ENCODE measurements around the gene CACNB4.
"Not testable (repeated sequence)": the region's sequence is repeated elsewhere in the genome, so short reads cannot be mapped to it uniquely, and the experiment has no call there.

CACNB4 gene

GRCh38 chr2:151933266-151933804, 165.5 kb downstream of the CACNB4 start:
- FAIRE-seq, result no peak

- no peak for FAIRE-seq
These were observed 167.1 kb downstream of the CACNB4 start for GRCh38 chr2:151931756-151932155.

DNA sequence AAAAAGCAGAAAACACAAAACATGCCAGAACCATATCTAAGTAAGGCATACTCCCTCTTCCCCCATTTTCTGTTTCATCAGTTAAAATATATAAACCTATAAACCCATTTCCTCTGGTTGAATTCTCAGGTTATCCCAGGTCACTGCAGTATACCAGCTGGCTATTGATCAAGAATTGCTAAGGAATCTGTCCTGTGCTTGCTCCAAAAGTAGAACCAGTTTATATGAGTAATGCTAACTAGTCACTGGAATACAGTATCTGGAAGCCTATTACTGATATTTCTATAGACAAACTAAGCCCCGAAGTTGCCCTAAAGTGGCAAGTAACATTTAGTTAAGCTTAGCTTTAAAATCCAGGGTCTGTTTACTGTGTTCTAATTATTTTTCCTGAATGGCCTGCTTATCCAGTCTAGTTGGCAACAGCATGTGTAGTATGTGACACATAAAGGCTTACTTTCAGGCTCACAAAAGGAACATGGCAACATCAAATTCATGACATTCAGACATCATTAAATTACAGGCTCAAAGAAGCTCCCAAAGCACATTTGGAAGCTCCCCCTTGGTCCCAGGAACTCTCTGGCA, 167.7 kb downstream of the CACNB4 start:
- no peak for FAIRE-seq

GRCh38 chr2:151930042-151930441, 168.8 kb downstream of the CACNB4 start:
- FAIRE-seq, result no peak

DNA sequence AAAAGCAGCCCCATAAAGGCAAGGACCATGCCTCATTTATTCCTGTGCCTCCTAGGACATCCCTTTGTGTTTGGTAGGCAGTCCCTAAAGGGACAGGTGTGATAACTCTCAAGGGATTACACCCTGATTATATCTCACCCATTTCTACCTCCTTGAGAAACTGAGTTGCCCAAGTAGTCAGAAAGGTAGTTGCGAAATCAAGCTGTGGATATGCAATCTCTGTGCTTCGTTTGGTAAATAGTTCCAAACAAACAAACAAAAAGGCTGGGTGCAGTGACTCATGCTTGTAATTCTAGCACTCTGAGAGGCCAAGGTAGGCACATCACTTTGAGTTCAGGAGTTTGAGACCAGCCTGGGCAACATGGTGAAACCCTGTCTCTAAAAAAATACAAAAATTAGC, 170.5 kb downstream of the CACNB4 start:
- FAIRE-seq, result no peak

DNA sequence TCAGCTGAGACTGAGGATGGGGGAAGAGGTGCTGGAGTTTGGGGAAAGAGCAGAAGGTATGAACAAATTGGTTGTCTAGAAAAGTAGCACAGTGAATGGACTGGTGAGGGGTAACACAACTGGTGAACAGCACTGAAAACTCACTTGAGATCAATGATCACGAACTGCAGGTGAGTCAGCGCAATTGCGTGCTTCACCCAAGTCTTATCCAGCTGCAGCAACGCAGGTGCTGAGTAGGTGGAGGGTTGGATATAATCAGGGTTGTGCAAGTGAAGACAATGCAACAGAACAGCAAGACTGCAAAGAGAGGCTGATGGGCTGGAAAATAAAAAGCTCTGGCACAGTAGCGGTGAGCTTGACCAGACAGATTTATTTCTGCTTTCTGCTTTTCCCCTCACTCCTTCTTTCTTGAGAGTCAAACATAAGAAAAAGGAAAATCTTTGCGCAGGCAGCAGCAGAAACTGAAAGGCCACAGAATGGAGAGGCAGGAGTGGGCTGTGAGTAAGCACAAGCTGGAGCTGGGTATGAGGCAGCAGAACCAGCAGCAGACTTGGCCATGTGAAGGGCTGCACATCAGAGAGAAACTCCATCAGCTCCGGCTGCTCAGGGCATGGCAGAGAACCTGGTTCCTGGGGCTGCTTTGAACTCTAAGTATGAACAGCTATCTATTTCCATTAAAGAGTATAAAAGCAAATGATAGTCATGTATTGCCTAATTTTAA, 171.2 kb downstream of the CACNB4 start:
- no peak for FAIRE-seq

DNA sequence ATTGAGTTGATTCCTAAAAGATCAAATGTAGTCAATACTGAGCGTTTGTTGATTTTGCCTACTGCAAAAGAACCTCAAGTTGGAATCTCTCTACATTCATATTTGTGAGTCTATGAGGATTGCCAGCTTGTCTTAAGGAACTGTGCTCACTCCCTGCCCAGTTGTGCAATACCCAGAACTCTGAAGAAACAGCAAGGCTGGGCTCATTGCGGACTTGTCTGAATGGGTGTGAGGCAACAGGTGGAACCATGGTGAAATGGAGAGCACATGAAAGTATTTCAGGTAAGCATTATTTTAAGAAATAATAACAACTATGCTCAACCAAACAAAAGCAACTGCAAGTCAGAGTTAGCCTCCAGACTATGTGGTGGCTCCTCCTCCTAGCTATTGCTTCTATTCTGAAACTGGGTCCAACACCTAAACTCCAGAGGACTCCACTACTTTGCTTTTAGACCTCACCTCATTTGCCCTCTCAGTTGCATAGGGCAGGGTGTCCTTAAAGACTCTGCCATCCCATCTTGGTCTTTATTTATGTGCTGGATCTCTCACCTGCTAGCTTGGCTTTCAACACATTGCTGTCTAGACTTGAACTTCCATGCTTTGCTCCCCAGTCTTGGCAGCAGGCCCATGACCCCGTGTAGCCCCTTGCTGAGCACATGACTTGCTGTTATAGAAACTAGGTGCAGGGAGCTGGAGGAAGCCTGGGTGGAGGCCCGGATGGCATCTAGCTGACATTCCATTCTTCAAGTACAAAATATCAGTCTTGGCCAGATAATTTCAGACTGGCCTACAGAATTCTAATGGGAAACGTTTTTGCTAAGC, 175.8 kb downstream of the CACNB4 start:
- no peak for FAIRE-seq

DNA sequence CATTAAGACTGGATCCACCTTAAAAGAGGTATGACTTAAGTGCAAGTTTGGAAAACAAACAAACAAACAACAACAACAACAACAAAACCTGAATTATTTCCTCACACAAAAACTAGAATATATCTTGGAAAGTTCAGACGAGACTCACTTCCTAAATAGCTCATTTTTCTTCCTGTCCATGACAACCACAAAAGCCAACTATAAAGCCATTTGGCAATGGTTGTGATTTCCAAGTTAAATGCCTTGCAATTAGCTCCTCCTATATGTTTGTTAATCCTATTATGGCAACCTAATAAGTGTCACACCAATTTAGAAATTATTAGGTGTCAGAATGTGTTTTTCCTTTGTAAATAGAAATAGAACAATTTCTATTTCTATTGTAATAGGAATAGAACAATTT, 179.1 kb downstream of the CACNB4 start:
- no peak for FAIRE-seq

DNA sequence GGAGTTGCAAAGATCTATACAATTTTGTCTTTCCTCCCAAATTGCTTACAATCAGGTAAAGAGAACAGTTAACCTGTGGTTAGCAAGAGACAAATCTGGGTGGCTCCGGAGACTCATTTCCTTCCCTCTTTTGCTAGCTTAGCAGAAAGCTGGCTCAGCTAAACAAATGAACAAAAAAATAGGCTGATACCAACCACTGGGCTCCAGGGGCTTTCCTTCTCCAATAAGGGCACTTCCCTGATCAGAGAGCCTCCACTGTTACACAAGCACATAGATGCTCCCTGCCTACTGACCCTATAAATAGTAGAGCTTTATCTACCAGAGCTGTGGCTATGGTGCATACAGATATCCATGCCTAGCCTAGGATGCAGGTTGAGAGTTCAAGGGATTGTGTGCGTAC, 180.5 kb downstream of the CACNB4 start:
- FAIRE-seq, result no peak

DNA sequence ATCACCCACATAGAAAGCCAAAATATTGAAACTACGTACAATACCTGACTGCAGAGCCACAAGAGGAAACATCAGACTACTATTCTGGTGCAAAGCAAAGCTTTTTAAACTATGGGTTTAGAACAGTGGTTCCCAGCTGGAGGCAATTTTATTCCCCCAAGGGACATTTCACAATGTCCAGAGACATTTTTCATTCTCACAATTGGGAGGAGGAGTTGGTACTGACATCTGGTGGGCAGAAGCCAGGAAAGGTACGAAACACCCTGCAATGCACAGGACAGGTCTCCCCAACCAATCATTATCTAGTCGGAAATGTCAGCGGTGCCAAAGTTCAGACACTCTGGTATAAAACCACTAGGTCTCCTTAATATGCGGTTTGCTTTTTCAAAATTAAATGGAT, 182.2 kb downstream of the CACNB4 start:
- FAIRE-seq, result no peak

- FAIRE-seq, result not testable (repeated sequence)
These were observed 183.2 kb downstream of the CACNB4 start for GRCh38 chr2:151915629-151916025.

DNA sequence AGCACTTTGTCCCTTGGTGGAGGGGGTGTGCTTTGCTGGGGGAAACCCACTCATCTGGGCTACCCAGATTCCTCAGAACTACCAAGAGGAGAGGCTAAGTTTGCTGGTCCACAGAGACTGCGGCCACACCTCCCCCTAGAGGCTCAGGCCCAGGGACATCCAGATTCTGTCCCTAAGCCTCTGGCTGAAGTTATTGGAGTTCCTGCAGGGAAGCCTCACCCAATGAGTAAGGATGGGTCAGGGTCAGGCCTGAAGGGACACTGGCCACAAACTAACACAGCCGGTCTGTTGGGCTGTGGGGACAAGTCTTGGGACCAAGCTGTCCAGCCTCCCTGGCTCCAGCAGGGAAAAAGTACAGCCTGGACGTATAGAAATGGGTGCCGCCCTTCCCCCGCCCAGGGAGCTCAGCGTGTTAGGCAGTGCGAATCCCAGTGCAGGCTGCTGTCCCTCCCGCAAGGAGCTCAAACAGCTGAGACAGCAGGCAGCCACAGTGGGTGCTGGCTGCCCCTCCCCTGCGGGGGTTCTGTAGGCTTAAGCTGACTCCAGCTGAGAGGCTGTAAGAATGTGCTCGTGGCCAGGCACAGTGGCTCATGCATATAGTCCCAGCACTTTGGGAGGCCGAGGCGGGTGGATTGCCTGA, 183.7 kb downstream of the CACNB4 start:
- FAIRE-seq, result no peak

DNA sequence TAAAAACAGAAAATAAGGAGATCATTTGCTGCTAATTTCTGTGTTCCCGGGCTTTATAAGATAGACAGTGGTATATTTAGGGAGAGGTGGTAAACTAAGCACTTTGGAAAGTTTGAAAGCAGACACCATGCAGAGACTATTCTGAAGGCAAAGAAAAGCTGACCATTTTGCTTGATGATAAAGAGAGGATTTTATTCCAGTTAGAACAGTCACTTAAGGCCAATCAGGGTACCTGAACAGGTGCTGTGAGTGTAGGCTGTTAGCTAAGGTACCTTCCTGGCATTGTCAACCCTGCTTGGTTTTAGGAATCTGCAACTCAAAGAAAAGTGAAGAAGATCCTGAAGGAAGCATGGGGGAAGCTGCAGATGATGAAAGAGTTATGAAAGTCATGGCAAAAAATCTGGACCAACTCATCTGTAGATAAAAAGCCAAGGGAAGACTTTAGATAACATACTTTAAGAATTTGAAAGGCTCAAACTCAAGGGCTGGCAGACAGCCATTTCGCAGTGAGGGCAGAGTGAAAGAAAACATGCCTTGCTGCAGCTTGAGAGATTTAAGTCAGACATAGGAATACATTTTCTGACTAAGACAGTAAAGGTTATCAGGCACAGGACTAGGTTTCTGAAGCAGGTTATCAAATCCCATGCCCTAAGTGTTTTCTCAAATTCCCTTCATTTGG, 190.5 kb downstream of the CACNB4 start:
- FAIRE-seq, result no peak

- no peak for FAIRE-seq
These were observed 191.3 kb downstream of the CACNB4 start for GRCh38 chr2:151907286-151908203.

DNA sequence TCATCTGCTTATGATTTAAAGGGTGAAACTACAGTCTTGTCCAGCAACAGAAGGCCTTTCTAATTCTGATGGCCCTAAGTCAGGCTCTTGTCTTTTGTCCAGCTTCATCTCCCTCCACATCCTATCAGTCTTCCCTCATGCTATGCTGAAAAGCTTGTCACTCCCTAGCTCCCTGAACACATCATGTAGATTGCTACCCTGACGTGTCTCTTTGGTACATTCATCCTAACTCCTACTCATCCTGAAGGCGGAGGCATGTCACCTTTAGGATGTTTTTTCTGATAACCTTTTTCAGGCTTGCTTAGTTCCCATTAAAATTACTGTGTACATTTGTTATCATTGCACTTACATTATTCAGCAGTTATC, 192.2 kb downstream of the CACNB4 start:
- FAIRE-seq, result no peak

DNA sequence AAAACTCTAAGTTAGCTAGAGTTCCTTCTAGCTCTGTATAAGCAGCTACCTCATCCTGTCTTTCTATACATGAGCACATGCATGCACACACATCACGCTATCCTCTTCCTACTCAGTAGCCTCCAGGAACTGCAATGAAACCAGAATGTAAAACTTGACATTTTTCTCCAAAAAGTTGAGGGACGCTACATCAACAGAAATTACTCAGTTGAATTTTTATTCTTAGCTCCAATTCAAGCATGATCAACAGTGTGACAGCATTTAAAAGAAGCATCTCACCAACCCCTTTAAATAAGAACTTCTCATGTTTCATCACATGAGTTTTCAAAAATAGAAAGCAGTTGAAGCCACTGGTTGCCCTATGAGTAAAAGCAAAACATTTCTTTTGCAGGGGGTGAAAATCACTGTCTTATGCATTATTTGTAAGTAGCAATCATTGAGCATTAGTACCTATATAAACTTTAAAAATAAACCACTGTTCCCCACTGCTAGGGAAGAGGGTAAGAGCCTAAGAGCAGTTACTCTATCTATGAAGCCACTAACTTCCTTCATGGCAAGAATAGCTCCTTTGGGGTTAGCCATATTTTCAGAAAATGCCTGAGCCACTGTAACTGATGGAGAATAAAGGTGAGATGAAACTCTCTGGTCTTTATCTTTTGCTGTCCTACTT, 192.7 kb downstream of the CACNB4 start:
- FAIRE-seq, result no peak

DNA sequence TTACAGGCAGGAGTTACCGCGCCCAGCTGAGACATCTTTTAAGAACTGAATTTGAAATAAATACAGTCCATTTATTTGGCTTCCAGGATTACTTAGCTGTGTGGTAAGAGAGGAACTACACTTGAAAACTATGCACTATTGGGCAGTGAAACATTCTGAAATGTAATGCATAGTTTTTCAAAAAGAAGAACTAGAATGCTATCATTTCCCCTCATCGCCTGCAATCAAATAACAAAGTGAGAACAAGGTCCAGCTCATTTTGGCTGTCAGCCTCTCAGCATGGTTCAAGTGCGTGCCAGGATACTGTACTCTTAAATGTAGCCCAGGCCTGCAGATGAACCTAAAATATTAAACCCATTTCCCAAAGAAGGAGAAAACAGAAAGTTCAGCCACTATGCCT, 194.0 kb downstream of the CACNB4 start:
- FAIRE-seq, result no peak

GRCh38 chr2:151904021-151904420, 194.8 kb downstream of the CACNB4 start:
- no peak for FAIRE-seq

GRCh38 chr2:151902829-151903228, 196.0 kb downstream of the CACNB4 start:
- no peak for FAIRE-seq

DNA sequence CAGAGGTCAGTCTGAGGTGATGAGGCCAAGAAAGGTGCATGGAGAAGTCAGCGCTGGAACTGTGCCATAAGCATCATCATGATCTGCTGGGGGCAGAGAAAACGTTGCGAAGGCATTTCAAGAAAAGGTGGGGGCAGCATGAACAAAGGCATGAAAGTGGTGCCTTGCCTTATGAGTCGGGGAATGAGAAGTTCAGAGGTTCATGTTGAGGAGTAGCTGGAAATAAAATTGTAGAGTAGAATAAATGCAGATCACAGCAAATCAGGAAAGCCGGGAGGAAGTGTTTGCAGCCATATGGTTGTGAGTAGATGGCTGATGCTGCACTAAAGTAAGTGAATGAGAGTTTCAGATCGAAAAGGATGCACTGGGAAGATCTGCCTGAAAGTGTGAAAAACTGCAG, 198.5 kb downstream of the CACNB4 start:
- FAIRE-seq, result no peak

DNA sequence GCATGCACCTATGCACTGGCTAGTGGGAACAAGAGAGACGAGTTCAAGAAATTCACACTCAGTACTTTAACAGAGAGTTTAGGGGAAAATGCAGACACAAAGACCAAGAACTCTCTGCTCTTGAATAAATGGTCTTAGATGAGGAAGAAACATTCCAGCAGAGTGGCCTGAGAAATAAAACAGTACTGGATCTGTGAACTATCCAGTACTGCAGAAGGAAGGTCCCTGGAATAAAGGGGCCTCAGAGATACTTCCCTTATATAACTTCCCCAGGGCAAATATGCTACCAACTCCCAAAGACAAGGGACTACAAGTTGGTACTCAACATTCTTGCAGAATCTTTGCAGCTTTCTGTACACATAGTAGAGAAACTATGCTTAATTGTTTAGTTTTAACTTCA, 199.7 kb downstream of the CACNB4 start:
- FAIRE-seq, result no peak
